HUES64 (cell line): ENCODE measurements around the gene BLM.
A peak's percentile ranks its signal among the peaks of the same experiment; 100 is the strongest.
"Not testable (repeated sequence)": the region's sequence is repeated elsewhere in the genome, so short reads cannot be mapped to it uniquely, and the experiment has no call there.

Experiments used
- H3K27ac ChIP-seq: 2 replicates; pipeline ENCODE4 v1.7.0; 2013; ENCODE audit warnings: low read depth, low read length, inconsistent platforms
- H3K27me3 ChIP-seq: 2 replicates; pipeline ENCODE4 v1.6.1; 2013; ENCODE audit warnings: mild to moderate bottlenecking, low read length; ENCODE audit not compliant: insufficient read depth
- H3K36me3 ChIP-seq: 2 replicates; pipeline ENCODE4 v1.6.1; 2013; ENCODE audit warnings: mild to moderate bottlenecking, low read length; ENCODE audit not compliant: insufficient read depth
- H3K4me1 ChIP-seq: 2 replicates; pipeline ENCODE4 v1.6.1; 2013; ENCODE audit warnings: mild to moderate bottlenecking, low read length, moderate library complexity; ENCODE audit not compliant: insufficient read depth
- H3K4me3 ChIP-seq: 2 replicates; pipeline ENCODE4 v1.5.1; 2013; ENCODE audit warnings: mild to moderate bottlenecking, low read length, moderate library complexity
- H3K9ac ChIP-seq: 2 replicates; pipeline ENCODE4 v1.6.1; 2013; ENCODE audit warnings: mild to moderate bottlenecking, low read depth, low read length
- H3K9me3 ChIP-seq: 2 replicates; pipeline ENCODE4 v1.6.1; 2013; ENCODE audit warnings: low read depth, low read length; ENCODE audit not compliant: insufficient read depth
- WGBS: fragments of 150-250, 120-280 bp; methylation state at CpG from one replicate; pipeline ENCODE4 v1.1.7; 2013; ENCODE audit warnings: missing lambda C conversion rate; 5-methylcytosine and 5-hydroxymethylcytosine counted together

BLM gene

GRCh38 chr15:90838544-90838943 lies 121.4 kb downstream of the BLM start:
- Histone ChIP-seq H3K9me3 (no peaks in the 10 kb centered on the region), H3K27ac (no peak overlapping the region), H3K27me3 (no peaks in the 10 kb centered on the region), H3K4me3 (no peak overlapping the region), H3K4me1 (peaks cover 20% of the 10 kb centered on the region), H3K36me3 (no peaks in the 10 kb centered on the region), H3K9ac (0 out of 2 replicates have a peak overlapping the region, but pooled peaks have one; percentile 32)
- 91% methylated on average over 15 of the region's 15 CpGs for WGBS

- no peak overlapping the region; the same call in 1 of the 2 replicates for H3K9ac ChIP-seq
- peak overlapping the region; percentile 2; the same call in 1 of the 2 replicates for H3K4me3 ChIP-seq
- peaks cover 20% of the 10 kb centered on the region for H3K4me1 ChIP-seq
- WGBS = 12% methylated on average over 19 of the region's 19 CpGs
- H3K36me3 ChIP-seq = no peaks in the 10 kb centered on the region
- no peaks in the 10 kb centered on the region for H3K9me3 ChIP-seq
- H3K27me3 ChIP-seq = no peaks in the 10 kb centered on the region
- peak overlapping the region; percentile 88 for H3K27ac ChIP-seq
Observed at GRCh38 chr15:90839187-90840071, 122.3 kb downstream of the BLM start.

- Histone ChIP-seq H3K9ac (no peak overlapping the region), H3K27ac (peak overlapping the region; percentile 44), H3K4me1 (peaks cover 20% of the 10 kb centered on the region), H3K27me3 (no peaks in the 10 kb centered on the region), H3K36me3 (no peaks in the 10 kb centered on the region), H3K9me3 (no peaks in the 10 kb centered on the region), H3K4me3 (no peak overlapping the region)
- 87% methylated on average over 18 of the region's 18 CpGs for WGBS
Observed at GRCh38 chr15:90840157-90840855, 123.2 kb downstream of the BLM start.

- Histone ChIP-seq H3K4me1 (peaks cover 20% of the 10 kb centered on the region), H3K4me3 (no peak overlapping the region), H3K36me3 (no peaks in the 10 kb centered on the region), H3K27me3 (no peaks in the 10 kb centered on the region), H3K9ac (no peak overlapping the region), H3K9me3 (no peaks in the 10 kb centered on the region), H3K27ac (peak overlapping the region; percentile 5; the same call in 1 of the 2 replicates)
- WGBS = 95% methylated on average over 8 of the region's 8 CpGs
Observed at GRCh38 chr15:90840954-90841353, 123.8 kb downstream of the BLM start.

- no peaks in the 10 kb centered on the region for H3K9me3 ChIP-seq
- H3K9ac ChIP-seq = no peak overlapping the region
- no peak overlapping the region for H3K27ac ChIP-seq
- H3K4me3 ChIP-seq = no peak overlapping the region
- no peaks in the 10 kb centered on the region for H3K27me3 ChIP-seq
- 94% methylated on average over 5 of the region's 5 CpGs for WGBS
- H3K4me1 ChIP-seq = peaks cover 10% of the 10 kb centered on the region
- no peaks in the 10 kb centered on the region for H3K36me3 ChIP-seq
Observed at GRCh38 chr15:90844696-90845095, 127.5 kb downstream of the BLM start.

- Histone ChIP-seq H3K4me1 (peaks cover 9% of the 10 kb centered on the region), H3K4me3 (no peak overlapping the region), H3K27me3 (no peaks in the 10 kb centered on the region), H3K36me3 (no peaks in the 10 kb centered on the region), H3K9ac (no peak overlapping the region), H3K27ac (no peak overlapping the region), H3K9me3 (no peaks in the 10 kb centered on the region)
- WGBS = 90% methylated on average over 9 of the region's 9 CpGs
Observed at GRCh38 chr15:90845201-90845949, 128.2 kb downstream of the BLM start.

- H3K27ac ChIP-seq, H3K9ac ChIP-seq, H3K36me3 ChIP-seq, H3K9me3 ChIP-seq, H3K4me1 ChIP-seq, H3K27me3 ChIP-seq, H3K4me3 ChIP-seq: not testable (repeated sequence)
- WGBS = 100% methylated on average over 1 of the region's 1 CpG
Observed at GRCh38 chr15:90849424-90849823, 132.3 kb downstream of the BLM start.

- Histone ChIP-seq H3K27me3 (no peaks in the 10 kb centered on the region), H3K9me3 (no peaks in the 10 kb centered on the region), H3K27ac (no peak overlapping the region), H3K9ac (no peak overlapping the region), H3K4me3 (no peak overlapping the region), H3K36me3 (no peaks in the 10 kb centered on the region), H3K4me1 (no peaks in the 10 kb centered on the region)
- 92% methylated on average over 6 of the region's 6 CpGs for WGBS
Observed at GRCh38 chr15:90851114-90851513, 134.0 kb downstream of the BLM start.

- H3K4me1 ChIP-seq = no peaks in the 10 kb centered on the region
- no peak overlapping the region for H3K27ac ChIP-seq
- WGBS = 91% methylated on average over 5 of the region's 5 CpGs
Observed at GRCh38 chr15:90851940-90852339, 134.8 kb downstream of the BLM start.

GRCh38 chr15:90855139-90855538 lies 138.0 kb downstream of the BLM start:
- H3K27ac ChIP-seq = no peak overlapping the region
- no peaks in the 10 kb centered on the region for H3K36me3 ChIP-seq
- 97% methylated on average over 9 of the region's 9 CpGs for WGBS
- H3K9ac ChIP-seq = no peak overlapping the region
- H3K9me3 ChIP-seq = no peaks in the 10 kb centered on the region
- no peak overlapping the region for H3K4me3 ChIP-seq
- no peaks in the 10 kb centered on the region for H3K27me3 ChIP-seq
- peaks cover 10% of the 10 kb centered on the region for H3K4me1 ChIP-seq

More at GRCh38 chr15:90851940-90852339, 134.8 kb downstream of the BLM start:
- Histone ChIP-seq H3K4me3 (no peak overlapping the region), H3K9ac (no peak overlapping the region), H3K9me3 (no peaks in the 10 kb centered on the region), H3K36me3 (no peaks in the 10 kb centered on the region), H3K27me3 (no peaks in the 10 kb centered on the region)

- Histone ChIP-seq H3K27me3 (no peaks in the 10 kb centered on the region), H3K4me3 (no peak overlapping the region), H3K9ac (no peak overlapping the region), H3K36me3 (no peaks in the 10 kb centered on the region), H3K9me3 (no peaks in the 10 kb centered on the region), H3K4me1 (peaks cover 10% of the 10 kb centered on the region), H3K27ac (no peak overlapping the region)
- 95% methylated on average over 8 of the region's 8 CpGs for WGBS
Observed at GRCh38 chr15:90857337-90857736, 140.2 kb downstream of the BLM start.
